Mesendoderm (in vitro differentiated cells): ENCODE data around the gene HERPUD1.

Experiments used
- DNase-seq: peaks from one replicate; pipeline ENCODE4 v3.0.0; 2013
- H2AK5ac ChIP-seq: 2 replicates; pipeline ENCODE4 v1.6.1; 2013; ENCODE audit warnings: low read length, inconsistent platforms
- H2BK120ac ChIP-seq: 2 replicates; pipeline ENCODE4 v1.6.1; 2013; ENCODE audit warnings: low read depth, mild to moderate bottlenecking, low read length, moderate library complexity, mixed read lengths
- H2BK15ac ChIP-seq: replicated peaks from 2 replicates; pipeline ENCODE4 v1.6.1; 2013; ENCODE audit warnings: low read depth, mild to moderate bottlenecking, moderate library complexity
- H2BK5ac ChIP-seq: 2 replicates; pipeline ENCODE4 v1.6.1; 2013; ENCODE audit warnings: low read length, inconsistent platforms
- H3K18ac ChIP-seq: 2 replicates; pipeline ENCODE4 v1.6.1; 2013; ENCODE audit warnings: mild to moderate bottlenecking, low read length, mixed read lengths
- H3K23ac ChIP-seq: one replicate; pipeline ENCODE4 v1.6.1; 2013; ENCODE audit warnings: low read length
- H3K27ac ChIP-seq: 2 replicates; pipeline ENCODE4 v1.5.1; 2013; ENCODE audit warnings: low read depth, mild to moderate bottlenecking, inconsistent platforms, low read length, moderate library complexity
- H3K27me3 ChIP-seq: 2 replicates; pipeline ENCODE4 v1.6.1; 2013; ENCODE audit warnings: low read length, control low read depth, mild to moderate bottlenecking, inconsistent platforms; ENCODE audit not compliant: insufficient read depth, poor library complexity
- H3K36me3 ChIP-seq: 2 replicates; pipeline ENCODE4 v1.6.1; 2013; ENCODE audit warnings: low read length, inconsistent platforms; ENCODE audit not compliant: control insufficient read depth, insufficient read depth
- H3K4ac ChIP-seq: one replicate; pipeline ENCODE4 v1.6.1; 2013; ENCODE audit warnings: low read depth, mild to moderate bottlenecking, low read length, moderate library complexity
- H3K4me1 ChIP-seq: 2 replicates; pipeline ENCODE4 v1.6.1; 2013; ENCODE audit warnings: low read depth, low read length, inconsistent platforms; ENCODE audit not compliant: control insufficient read depth
- H3K4me2 ChIP-seq: 2 replicates; pipeline ENCODE4 v1.6.1; 2013; ENCODE audit warnings: low read length
- H3K4me3 ChIP-seq: 2 replicates; pipeline ENCODE4 v1.5.1; 2013; ENCODE audit warnings: mild to moderate bottlenecking, low read length
- H3K56ac ChIP-seq: one replicate; pipeline ENCODE4 v1.6.1; 2013; ENCODE audit warnings: low read length
- H3K79me1 ChIP-seq: 2 replicates; pipeline ENCODE4 v1.6.1; 2013; ENCODE audit warnings: low read length, inconsistent platforms
- H3K79me2 ChIP-seq: 2 replicates; pipeline ENCODE4 v1.6.1; 2013; ENCODE audit warnings: mild to moderate bottlenecking, low read length; ENCODE audit not compliant: control insufficient read depth, insufficient read depth
- H3K9ac ChIP-seq: 2 replicates; pipeline ENCODE4 v1.6.1; 2013; ENCODE audit warnings: low read length, inconsistent platforms
- H4K5ac ChIP-seq: one replicate; pipeline ENCODE4 v1.6.1; 2013; ENCODE audit warnings: low read length
- H4K8ac ChIP-seq: one replicate; pipeline ENCODE4 v1.6.1; 2013; ENCODE audit warnings: low read depth, mild to moderate bottlenecking, control low read depth, low read length, moderate library complexity
- WGBS: extraction: QIAGEN DNeasy Blood & Tissue Kit; methylation state at CpG from one replicate; pipeline ENCODE4 v1.1.7; 2013; ENCODE audit warnings: low lambda C conversion rate, missing lambda C conversion rate; ENCODE audit not compliant: insufficient coverage; ENCODE audit errors: extremely low coverage; 5-methylcytosine and 5-hydroxymethylcytosine counted together

The HERPUD1 gene

GRCh38 chr16:56960681-56961281 is 28.8 kb downstream of the HERPUD1 start:
- no peak overlapping the region for H3K56ac ChIP-seq
- no peak overlapping the region for H3K18ac ChIP-seq
- H3K36me3 ChIP-seq, result no peaks in the 10 kb centered on the region
- H3K27me3 ChIP-seq, result no peaks in the 10 kb centered on the region
- no peak overlapping the region for H2BK15ac ChIP-seq
- no peak overlapping the region for H2AK5ac ChIP-seq
- H3K4me1 ChIP-seq, result no peaks in the 10 kb centered on the region
- H4K5ac ChIP-seq, result no peak overlapping the region
- no peak overlapping the region for H3K27ac ChIP-seq
- no peak overlapping the region for H3K9ac ChIP-seq
- H3K4ac ChIP-seq, result no peak overlapping the region
- no peak for DNase-seq
- H3K4me2 ChIP-seq, result no peak overlapping the region
- H3K79me2 ChIP-seq, result no peaks in the 10 kb centered on the region
- H4K8ac ChIP-seq, result no peak overlapping the region
- no peak overlapping the region for H3K23ac ChIP-seq
- no peak overlapping the region for H3K4me3 ChIP-seq
- no peak overlapping the region for H2BK120ac ChIP-seq
- WGBS, result no CpG with 5 or more reads among the region's 13 CpGs
- H3K79me1 ChIP-seq, result no peaks in the 10 kb centered on the region
- no peak overlapping the region for H2BK5ac ChIP-seq

GRCh38 chr16:56961386-56961785 is 29.4 kb downstream of the HERPUD1 start:
- no peak overlapping the region for H3K56ac ChIP-seq
- H2BK15ac ChIP-seq, result no peak overlapping the region
- no peak overlapping the region for H4K5ac ChIP-seq
- H4K8ac ChIP-seq, result no peak overlapping the region
- no peaks in the 10 kb centered on the region for H3K79me1 ChIP-seq
- no CpG with 5 or more reads among the region's 3 CpGs for WGBS
- H2BK5ac ChIP-seq, result no peak overlapping the region
- H2BK120ac ChIP-seq, result no peak overlapping the region
- H3K4me1 ChIP-seq, result no peaks in the 10 kb centered on the region
- no peak for DNase-seq
- H3K9ac ChIP-seq, result no peak overlapping the region
- H3K4ac ChIP-seq, result no peak overlapping the region
- no peak overlapping the region for H3K4me2 ChIP-seq
- H3K27me3 ChIP-seq, result no peaks in the 10 kb centered on the region
- H2AK5ac ChIP-seq, result no peak overlapping the region
- no peak overlapping the region for H3K27ac ChIP-seq
- H3K18ac ChIP-seq, result no peak overlapping the region
- H3K79me2 ChIP-seq, result no peaks in the 10 kb centered on the region
- H3K36me3 ChIP-seq, result no peaks in the 10 kb centered on the region
- H3K23ac ChIP-seq, result no peak overlapping the region
- H3K4me3 ChIP-seq, result no peak overlapping the region

- Histone ChIP-seq H4K5ac (no peak within 1 kb of the TSS), H3K27me3 (no peaks in the 10 kb centered on the region), H4K8ac (no peak within 1 kb of the TSS), H3K23ac (no peak within 1 kb of the TSS), H3K36me3 (no peaks in the 10 kb centered on the region), H2BK5ac (no peak within 1 kb of the TSS), H3K27ac (no peak within 1 kb of the TSS), H3K18ac (no peak within 1 kb of the TSS), H3K4me1 (no peaks in the 10 kb centered on the region), H3K4me3 (no peak within 1 kb of the TSS), H3K79me1 (no peaks in the 10 kb centered on the region), H2AK5ac (no peak within 1 kb of the TSS), H3K79me2 (no peaks in the 10 kb centered on the region), H2BK15ac (no peak within 1 kb of the TSS), H3K9ac (no peak within 1 kb of the TSS), H3K56ac (no peak within 1 kb of the TSS), H2BK120ac (no peak within 1 kb of the TSS), H3K4me2 (no peak within 1 kb of the TSS), H3K4ac (no peak within 1 kb of the TSS)
- WGBS, result no CpG with 5 or more reads among the region's 12 CpGs
- DNase-seq, result no peak
Measured at GRCh38 chr16:56961851-56962281, 29.9 kb downstream of the HERPUD1 start, which contains the start of gene CETP. Gene CETP, plus strand, starts transcription at chr16:56961950. Its CDS starts 30 bp downstream, at chr16:56961980.

GRCh38 chr16:56964243-56965148 is 32.6 kb downstream of the HERPUD1 start:
- H3K79me1 ChIP-seq, result no peaks in the 10 kb centered on the region
- H3K79me2 ChIP-seq, result no peaks in the 10 kb centered on the region
- H3K18ac ChIP-seq, result no peak overlapping the region
- no peak overlapping the region for H3K4me3 ChIP-seq
- no peak overlapping the region for H2BK15ac ChIP-seq
- H2BK120ac ChIP-seq, result no peak overlapping the region
- H3K4me1 ChIP-seq, result no peaks in the 10 kb centered on the region
- H2AK5ac ChIP-seq, result no peak overlapping the region
- H4K8ac ChIP-seq, result no peak overlapping the region
- no CpG with 5 or more reads among the region's 30 CpGs for WGBS
- no peak overlapping the region for H3K27ac ChIP-seq
- peak overlapping the region; percentile 66 for H3K56ac ChIP-seq
- H3K4me2 ChIP-seq, result no peak overlapping the region
- H3K23ac ChIP-seq, result no peak overlapping the region
- no peak overlapping the region for H2BK5ac ChIP-seq
- no peaks in the 10 kb centered on the region for H3K36me3 ChIP-seq
- H3K9ac ChIP-seq, result peak overlapping the region; percentile 23
- H3K4ac ChIP-seq, result no peak overlapping the region
- peak; percentile 94 for DNase-seq
- no peak overlapping the region for H4K5ac ChIP-seq
- no peaks in the 10 kb centered on the region for H3K27me3 ChIP-seq

- no peaks in the 10 kb centered on the region for H3K79me2 ChIP-seq
- no peak overlapping the region for H3K4me3 ChIP-seq
- no peak overlapping the region for H2AK5ac ChIP-seq
- H4K5ac ChIP-seq, result no peak overlapping the region
- WGBS, result no CpG with 5 or more reads among the region's 12 CpGs
- no peaks in the 10 kb centered on the region for H3K4me1 ChIP-seq
- H3K9ac ChIP-seq, result no peak overlapping the region
- H3K79me1 ChIP-seq, result no peaks in the 10 kb centered on the region
- H3K27ac ChIP-seq, result no peak overlapping the region
- H2BK15ac ChIP-seq, result no peak overlapping the region
- peak overlapping the region; percentile 5 for H3K4ac ChIP-seq
- no peak for DNase-seq
- H4K8ac ChIP-seq, result no peak overlapping the region
- H3K36me3 ChIP-seq, result no peaks in the 10 kb centered on the region
- no peaks in the 10 kb centered on the region for H3K27me3 ChIP-seq
- no peak overlapping the region for H3K4me2 ChIP-seq
- H3K23ac ChIP-seq, result no peak overlapping the region
- H2BK5ac ChIP-seq, result no peak overlapping the region
- H3K18ac ChIP-seq, result no peak overlapping the region
- no peak overlapping the region for H2BK120ac ChIP-seq
- peak overlapping the region; percentile 10 for H3K56ac ChIP-seq
Measured at GRCh38 chr16:56965149-56966092, 33.5 kb downstream of the HERPUD1 start.
